ENCODE data around the gene TBC1D22A.

The TBC1D22A gene

DNA sequence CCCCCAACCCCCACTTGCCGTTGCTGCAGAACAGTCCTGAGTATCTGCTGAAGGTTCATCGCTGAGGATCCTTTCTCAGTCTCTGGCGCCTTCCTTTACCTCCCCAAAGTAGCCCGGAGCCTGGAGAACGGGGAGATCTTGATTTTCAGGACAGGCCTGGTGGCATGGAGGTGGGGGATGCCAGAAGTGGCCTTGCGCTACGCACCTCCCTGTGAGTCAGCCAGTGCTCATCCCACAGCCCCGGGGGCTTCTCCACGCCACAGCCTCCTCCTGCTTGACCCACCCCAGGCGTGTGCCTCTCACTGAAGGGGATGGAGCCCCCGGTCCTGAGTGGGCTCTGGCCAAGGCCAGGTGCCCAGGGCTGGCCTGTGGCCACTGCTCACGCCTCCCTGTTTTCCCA, 339.6 kb downstream of the TBC1D22A start:
- H3K4me3 ChIP-seq (ENCODE audit: low read depth, low read length), result no peak overlapping the region
- TF ChIP-seq, protein P1, sequence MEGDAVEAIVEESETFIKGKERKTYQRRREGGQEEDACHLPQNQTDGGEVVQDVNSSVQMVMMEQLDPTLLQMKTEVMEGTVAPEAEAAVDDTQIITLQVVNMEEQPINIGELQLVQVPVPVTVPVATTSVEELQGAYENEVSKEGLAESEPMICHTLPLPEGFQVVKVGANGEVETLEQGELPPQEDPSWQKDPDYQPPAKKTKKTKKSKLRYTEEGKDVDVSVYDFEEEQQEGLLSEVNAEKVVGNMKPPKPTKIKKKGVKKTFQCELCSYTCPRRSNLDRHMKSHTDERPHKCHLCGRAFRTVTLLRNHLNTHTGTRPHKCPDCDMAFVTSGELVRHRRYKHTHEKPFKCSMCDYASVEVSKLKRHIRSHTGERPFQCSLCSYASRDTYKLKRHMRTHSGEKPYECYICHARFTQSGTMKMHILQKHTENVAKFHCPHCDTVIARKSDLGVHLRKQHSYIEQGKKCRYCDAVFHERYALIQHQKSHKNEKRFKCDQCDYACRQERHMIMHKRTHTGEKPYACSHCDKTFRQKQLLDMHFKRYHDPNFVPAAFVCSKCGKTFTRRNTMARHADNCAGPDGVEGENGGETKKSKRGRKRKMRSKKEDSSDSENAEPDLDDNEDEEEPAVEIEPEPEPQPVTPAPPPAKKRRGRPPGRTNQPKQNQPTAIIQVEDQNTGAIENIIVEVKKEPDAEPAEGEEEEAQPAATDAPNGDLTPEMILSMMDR (IDR thresholded peaks at IDR 0.05; ENCODE audit: low read depth, low read length), result no peak

DNA sequence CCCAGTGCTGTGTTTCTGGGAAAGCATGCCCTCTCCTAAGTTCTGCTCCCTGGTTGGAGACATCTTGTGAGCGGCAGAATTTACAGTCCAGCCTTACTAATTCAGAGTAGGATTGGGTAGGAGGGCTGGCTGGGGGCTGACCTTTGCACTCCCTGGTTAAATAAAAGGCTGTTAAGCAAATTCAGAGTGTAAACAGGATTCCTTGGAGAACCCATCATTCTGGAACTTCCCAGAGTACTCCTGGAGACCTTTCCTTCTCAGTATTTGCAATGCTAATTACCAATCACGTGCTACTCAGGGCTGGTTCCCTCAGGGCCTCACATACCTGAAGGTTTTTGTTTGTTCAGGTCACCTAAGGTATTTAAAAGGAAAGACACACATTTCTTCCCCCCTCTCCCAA, 340.2 kb downstream of the TBC1D22A start:
- TF ChIP-seq, protein P1 (IDR thresholded peaks at IDR 0.05; ENCODE audit: low read depth, low read length), result no peak
- no peak overlapping the region for H3K4me3 ChIP-seq (ENCODE audit: low read depth, low read length)

DNA sequence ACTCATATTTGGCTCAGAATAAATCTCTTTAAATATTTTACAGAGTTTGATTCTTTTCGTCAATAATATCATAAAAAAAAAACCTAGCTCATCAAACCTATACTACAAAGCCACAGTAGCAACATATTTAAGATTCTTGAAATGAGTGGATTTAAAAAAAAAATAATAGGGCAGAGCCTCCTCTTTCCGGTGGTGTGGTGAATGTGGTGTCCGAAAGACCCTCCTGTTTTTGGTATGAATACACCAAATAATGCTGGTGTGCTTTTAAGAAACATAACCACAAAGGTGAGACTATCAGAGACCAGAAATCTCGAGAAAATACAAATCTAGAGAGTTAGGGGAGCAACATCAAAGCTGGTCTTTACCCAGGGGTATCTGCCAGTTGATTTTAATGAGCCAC, 342.6 kb downstream of the TBC1D22A start:
- TF ChIP-seq, protein P1 (IDR thresholded peaks at IDR 0.05; ENCODE audit: low read depth, low read length), result no peak
- H3K4me3 ChIP-seq (ENCODE audit: low read depth, low read length), result no peak overlapping the region

DNA sequence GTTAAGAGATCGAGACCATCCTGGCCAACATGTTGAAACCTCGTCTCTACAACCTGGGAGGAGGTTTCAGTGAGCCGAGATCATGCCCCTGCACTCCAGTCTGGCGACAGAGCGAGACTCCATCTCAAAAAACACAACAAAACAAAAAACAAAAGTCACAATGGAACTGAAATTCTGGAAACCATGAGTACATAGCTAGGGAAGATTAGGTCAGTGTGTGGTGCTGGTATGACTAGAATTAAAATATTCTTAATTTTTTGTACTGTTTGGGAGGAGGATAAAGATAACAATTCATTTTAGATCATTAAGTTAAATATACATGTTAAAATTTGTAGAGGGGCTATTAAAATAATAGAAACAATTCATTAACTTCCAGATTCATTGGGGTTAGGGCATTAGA, 344.4 kb downstream of the TBC1D22A start:
- no peak overlapping the region for H3K4me3 ChIP-seq (ENCODE audit: low read depth, low read length)

DNA sequence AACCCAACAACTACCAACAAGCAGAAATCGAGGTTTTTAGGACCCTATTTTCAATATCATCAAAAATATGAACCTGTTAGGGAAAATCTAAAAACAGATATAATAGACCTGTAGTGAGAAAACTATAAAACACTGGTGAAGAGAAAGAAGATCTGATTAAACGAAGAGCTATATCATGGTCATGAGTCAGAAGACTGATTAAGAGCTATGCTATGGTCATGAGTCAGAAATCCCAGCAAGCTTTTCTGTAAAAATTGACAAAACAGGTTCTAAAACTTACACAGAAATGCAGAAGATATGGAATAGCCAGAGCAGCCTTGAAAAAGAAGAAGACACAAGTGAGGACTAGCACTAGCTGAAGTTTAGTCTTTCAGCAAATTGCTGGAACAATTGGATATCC, 345.0 kb downstream of the TBC1D22A start:
- no peak overlapping the region for H3K4me3 ChIP-seq (ENCODE audit: low read depth, low read length)
- TF ChIP-seq, protein P1 (IDR thresholded peaks at IDR 0.05; ENCODE audit: low read depth, low read length), result no peak

More for the DNA sequence above, 344.4 kb downstream of the TBC1D22A start:
- TF ChIP-seq, protein P1 (IDR thresholded peaks at IDR 0.05; ENCODE audit: low read depth, low read length), result no peak

DNA sequence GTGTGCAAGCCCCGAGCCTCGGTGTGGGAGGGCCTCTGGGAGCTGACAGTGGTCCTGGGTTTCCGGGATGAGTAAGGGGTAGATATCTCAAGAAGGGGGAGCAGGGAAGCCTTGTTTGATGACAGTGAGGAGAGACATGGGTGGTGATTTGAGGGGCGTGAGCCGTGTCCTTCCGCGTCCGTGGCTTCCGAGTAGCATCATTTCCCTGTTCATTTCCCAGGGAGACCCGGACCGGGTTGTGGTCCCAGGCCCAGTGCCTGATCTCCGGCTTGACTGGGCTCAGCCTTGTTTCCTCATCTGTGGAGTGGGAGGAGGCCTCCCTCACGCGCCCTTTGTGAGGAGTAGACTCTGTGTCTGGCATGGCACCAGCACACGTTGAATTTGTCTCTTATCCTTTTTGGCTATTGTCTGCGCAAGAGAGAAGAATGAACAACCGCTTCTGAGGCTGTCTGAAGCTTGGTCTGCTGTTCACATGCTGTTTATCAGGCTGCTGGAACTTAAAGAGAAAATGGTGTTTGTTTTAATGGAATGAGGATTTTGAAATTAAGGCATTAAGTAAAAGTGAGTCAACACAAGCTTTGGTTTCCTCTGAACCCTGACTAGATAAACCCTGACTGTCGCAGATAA, 348.5 kb downstream of the TBC1D22A start:
- TF ChIP-seq, protein P1 (IDR thresholded peaks at IDR 0.05; ENCODE audit: low read depth, low read length), result no peak
- no peak overlapping the region for H3K4me3 ChIP-seq (ENCODE audit: low read depth, low read length)

DNA sequence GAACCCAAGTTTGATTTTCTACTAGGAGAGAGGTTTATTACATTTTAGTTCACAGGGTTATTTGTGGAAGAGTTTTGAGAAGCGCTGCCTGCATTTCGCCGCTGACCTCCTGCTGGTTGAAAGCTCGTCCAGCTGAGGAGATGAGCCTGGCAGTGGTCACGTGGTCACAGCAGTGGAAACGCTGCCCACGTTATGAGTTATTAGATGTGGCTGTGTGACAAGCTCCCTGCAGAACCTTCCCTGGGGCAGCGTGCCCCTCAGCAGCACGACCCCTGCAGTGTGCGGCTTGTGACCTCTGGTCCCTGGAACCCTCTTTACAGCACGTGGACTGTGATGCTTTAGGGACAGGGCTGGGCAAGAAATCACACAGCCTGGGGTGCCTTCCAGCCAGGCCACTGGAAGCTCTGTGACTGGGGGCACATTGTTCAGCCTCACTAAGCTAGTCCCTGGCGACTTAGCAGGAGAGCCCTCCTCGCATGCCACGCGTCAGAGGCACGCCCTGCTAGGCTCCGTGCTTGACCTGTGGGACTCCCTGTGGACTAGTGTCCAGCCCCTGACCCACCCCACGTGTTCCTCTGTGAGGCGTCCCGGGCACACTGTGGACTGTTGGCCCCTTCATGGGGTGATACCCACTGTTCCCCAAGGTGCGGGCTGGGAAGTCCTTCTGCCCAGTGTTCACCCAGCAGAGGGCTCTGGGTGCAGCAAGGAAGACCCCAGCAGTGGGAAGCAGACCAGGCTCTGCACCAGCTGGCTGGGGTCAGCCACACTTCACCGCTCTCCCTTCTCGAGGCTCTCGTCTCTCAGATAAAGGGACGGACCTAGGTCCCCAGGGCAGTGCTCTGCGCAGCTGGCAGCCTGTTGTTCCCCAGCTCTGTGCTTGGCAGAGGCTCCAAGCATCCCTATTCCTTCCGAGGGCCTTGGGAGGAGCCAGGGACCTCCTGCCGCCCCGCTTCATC, 349.5 kb downstream of the TBC1D22A start:
- TF ChIP-seq, protein P1 (IDR thresholded peaks at IDR 0.05; ENCODE audit: low read depth, low read length), result no peak

More for the DNA sequence above, 349.5 kb downstream of the TBC1D22A start:
- H3K4me3 ChIP-seq (ENCODE audit: low read depth, low read length), result no peak overlapping the region

Measured in WI38 (cell line).